NCI-H1417 (cell line): Measurements from ENCODE around the gene MSMB.

Experiments used
- DNase-seq, 3 experiments: peaks; one replicate each; lab custom pipeline; 2025; lab: John Stamatoyannopoulos, UW

The MSMB gene

GRCh38 chr10:46033602-46034011 is 12.5 kb downstream of the MSMB start:
- no peak for DNase-seq

GRCh38 chr10:46031648-46032532 is 14.2 kb downstream of the MSMB start:
- DNase-seq, result no peak

GRCh38 chr10:46030091-46030937 is 15.8 kb downstream of the MSMB start, which contains the start of gene NCOA4:
NCOA4 (minus strand) TSS chr10:46030623; CDS start chr10:46016680, 13,943 bp downstream.
- peak; percentile 85 to 95 (median 87) for DNase-seq

- no peak for DNase-seq
Observed at GRCh38 chr10:46029461-46030030, 16.5 kb downstream of the MSMB start.

- peak in 1 of 3 experiments; percentile 46 for DNase-seq
Observed at GRCh38 chr10:46028584-46029460, 17.2 kb downstream of the MSMB start.

GRCh38 chr10:46026106-46026505 is 20.0 kb downstream of the MSMB start:
- DNase-seq, result no peak

- DNase-seq, result no peak
Observed at GRCh38 chr10:46025406-46025805, 20.7 kb downstream of the MSMB start.

GRCh38 chr10:46024948-46025347 is 21.1 kb downstream of the MSMB start:
- DNase-seq, result no peak

GRCh38 chr10:46022978-46023702 is 22.9 kb downstream of the MSMB start:
- DNase-seq, result peak; percentile 43 to 88 (median 84)

GRCh38 chr10:46020344-46020657 is 25.8 kb downstream of the MSMB start:
- DNase-seq, result no peak

- no peak for DNase-seq
Observed at GRCh38 chr10:46019569-46020343, 26.3 kb downstream of the MSMB start.

- no peak for DNase-seq
Observed at GRCh38 chr10:46019177-46019528, 26.9 kb downstream of the MSMB start.

GRCh38 chr10:46018453-46019176 is 27.5 kb downstream of the MSMB start:
- no peak for DNase-seq

- no peak for DNase-seq
Observed at GRCh38 chr10:46017733-46018132, 28.3 kb downstream of the MSMB start.

- DNase-seq, result no peak
Observed at GRCh38 chr10:46016811-46017210, 29.3 kb downstream of the MSMB start.

GRCh38 chr10:46016190-46016589 is 29.9 kb downstream of the MSMB start:
- DNase-seq, result no peak

GRCh38 chr10:46014683-46015405 is 31.2 kb downstream of the MSMB start:
- DNase-seq, result no peak

GRCh38 chr10:46014206-46014605 is 31.9 kb downstream of the MSMB start:
- no peak for DNase-seq

- no peak for DNase-seq
Observed at GRCh38 chr10:46012746-46013145, 33.3 kb downstream of the MSMB start.
